Cortex of kidney (tissue), 1 donor: ENCODE measurements around the gene MDM2.
A peak's percentile ranks its signal among the peaks of the same experiment; 100 is the strongest.

Experiments
- DNase-seq: peaks from one replicate; lab custom pipeline; 2025; lab: John Stamatoyannopoulos, UW

MDM2 gene

DNA sequence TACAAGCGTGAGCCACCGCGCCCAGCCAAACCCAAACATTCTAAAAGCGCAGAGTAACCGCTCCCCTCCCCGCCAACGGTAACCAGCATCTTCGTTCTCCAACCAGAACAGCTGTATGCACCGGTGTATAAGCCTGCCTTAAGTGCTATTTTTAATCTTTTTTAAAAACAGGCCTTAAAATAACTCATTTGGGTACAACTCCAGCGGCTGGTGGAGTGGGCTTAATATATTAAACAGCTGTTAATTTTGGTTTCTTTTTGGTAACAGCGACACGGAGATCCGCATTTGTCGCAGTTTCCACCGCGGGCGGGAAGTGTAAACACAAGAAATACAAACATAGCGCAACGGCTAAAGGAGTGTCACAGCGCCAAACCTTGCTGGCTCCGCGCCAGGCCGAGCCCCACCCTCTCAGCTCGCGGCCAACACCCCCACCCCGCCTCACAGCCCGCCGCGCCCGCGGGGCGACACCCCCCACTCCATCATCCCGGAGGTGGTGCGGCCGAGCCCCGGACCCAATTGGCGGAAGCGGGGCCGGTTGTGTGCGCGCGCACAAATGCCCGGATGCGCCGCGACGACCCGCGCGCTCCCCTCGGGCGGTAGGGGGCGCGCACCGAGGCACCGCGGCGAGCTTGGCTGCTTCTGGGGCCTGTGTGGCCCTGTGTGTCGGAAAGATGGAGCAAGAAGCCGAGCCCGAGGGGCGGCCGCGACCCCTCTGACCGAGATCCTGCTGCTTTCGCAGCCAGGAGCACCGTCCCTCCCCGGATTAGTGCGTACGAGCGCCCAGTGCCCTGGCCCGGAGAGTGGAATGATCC, at the start of gene MDM2:
MDM2 (plus strand) TSS at position 602 of the 812 bp plus-strand sequence. CDS start 301 bp downstream, outside the sequence.
- DNase-seq = peak; percentile 46

DNA sequence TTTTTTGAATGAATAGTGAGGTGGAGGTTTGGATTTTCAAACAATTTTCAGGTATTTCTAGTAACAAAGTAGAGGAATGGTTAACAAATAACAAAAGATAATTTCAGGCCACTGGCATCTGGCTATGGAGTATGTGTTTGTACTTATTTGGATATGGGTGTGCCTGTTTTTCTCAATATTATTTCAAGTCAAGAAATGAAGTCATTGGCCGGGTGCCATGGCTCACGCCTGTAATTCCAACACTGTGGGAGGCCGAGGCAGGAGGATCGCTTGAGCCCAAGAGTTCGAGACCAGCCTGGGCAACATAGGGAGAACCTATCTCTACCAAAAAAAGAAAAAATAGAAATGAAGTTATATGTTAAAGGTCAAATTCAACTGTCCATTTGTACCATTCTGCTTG, 48.1 kb upstream of the MDM2 start:
- no peak for DNase-seq

DNA sequence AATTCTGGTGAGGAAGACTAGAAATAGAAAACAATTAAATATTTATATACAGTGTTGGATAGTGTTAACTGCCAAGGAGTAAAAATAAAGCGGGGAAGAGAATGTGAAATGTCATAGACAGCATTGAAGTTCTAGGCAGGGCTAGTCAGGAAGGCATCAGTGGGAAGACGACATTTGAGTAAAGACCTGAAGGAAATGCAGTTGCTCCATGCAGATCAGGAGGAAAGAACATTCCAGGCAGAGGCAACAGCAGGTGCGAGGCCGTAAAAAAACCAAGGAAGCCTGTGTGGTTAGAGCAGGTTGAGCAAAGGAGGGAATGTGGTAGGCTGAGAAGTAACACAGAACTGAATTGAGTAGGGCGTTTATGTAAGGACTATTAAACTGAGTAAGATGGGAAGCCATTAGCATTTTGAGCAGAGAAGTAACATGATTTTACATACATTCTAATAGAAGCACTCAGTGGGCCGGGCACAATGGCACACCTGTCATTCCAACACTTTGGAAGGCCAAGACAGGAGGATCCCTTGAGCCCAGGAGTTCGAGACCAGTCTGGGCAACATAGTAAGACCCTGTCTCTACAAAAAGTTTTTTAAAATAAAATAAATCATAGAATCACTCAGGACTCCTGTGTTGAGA, 47.1 kb upstream of the MDM2 start:
- no peak for DNase-seq

DNA sequence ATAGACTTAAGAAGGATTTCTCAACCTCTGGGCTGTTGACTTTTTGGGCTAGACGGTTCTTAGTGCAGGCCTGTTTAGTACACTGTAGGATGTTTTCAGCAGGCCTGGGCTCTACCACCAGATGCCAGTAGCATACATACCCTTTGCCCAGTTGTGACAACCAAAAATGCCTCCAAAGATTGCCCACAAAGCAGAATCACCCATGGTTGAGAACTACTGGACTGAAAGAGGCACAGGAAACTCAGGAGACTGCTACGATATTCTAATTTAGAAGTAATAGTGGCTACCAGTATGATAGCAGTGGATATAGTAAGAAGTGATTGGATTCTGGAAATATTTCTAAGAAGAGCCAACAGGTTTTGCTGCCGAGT, 46.5 kb upstream of the MDM2 start:
- DNase-seq = no peak

DNA sequence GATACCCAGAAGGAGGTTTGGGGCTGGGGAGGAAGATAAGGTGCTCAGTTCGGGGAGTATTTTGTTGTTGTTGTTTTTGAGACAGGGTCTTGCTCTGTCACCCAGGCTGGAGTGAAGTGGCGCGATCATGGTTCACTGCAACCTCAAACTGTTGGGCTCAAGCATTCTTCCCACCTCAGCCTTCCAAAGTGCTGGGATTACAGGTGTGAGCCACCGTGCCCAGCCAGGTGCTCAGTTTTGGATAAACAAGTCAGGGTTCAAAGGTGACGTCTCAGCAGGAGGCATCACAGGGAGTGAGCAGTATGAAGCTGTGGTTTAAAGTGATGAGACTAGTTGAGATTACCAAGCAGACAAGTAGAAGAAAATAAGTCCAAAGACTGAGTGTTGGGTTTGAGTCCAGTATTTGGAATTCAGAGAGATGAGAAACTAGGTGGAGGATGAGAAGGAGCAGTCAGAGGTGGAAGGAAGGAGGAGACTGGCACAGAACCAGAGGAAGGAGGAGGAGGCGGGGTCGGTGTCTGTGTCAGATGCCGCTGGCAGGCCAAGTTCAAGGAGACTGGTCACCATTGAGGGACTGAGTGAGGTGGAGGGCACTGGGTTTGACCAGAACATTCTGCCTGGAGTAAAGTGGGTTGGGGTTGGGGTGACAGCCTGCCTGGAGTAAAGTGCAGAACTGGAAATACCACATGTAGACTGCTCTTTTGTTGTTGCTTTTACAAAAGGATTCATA, 45.9 kb upstream of the MDM2 start:
- no peak for DNase-seq

DNA sequence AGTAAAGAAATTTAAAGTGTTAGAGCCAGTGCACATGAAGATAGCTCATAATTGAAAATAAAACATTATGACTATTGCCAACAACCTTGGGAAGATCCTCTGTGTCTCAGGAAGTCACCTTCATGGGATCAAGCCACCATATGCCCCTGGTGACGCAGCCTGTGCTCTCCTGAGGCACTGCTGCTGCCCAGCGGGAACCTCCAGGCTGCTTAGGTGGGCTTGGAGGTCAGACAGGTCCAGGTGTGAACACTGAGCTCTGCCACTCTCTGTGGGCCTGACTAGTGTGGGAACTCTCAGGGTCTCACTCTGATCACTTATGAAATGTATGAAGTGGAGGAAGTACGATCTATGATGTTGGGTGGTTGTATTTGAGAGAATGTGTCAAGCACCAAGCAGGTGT, 45.3 kb upstream of the MDM2 start:
- DNase-seq = no peak

DNA sequence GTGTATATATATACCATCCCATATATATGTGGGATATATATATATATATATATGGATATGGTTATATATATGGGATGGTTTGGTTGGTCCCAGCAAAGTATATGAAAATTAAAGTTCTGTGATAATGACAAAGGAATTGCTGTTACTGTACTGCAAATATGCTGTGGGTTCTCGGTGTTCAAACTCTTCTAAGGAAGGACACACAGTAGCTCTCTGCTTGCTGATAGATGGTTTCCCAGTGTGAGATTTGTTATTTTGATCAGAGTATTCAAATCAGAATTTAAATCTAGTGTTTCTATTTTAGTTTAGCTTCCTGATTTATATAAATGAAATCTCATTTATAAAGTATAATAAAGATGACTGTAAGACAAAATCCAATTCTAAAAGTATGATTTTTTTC, 42.3 kb upstream of the MDM2 start:
- DNase-seq = no peak

DNA sequence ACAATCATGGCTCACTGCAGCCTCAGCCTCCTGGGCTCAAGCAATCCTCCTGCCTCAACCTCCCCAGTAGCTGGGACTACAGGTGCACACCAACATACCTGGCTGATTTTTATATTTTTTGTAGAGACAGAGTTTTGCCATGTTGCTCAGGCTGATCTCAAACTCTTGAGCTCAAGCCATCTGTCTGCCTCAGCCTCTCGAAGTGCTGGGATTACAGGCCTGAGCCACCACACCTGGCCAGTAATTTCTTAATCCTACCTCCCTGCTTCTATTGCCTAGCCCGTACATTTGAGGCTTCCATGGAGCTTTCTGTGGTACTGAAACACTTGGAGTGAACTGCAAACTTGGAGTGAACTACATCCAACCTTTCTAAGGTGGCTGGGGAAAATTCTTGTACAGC, 41.3 kb upstream of the MDM2 start:
- DNase-seq = no peak

DNA sequence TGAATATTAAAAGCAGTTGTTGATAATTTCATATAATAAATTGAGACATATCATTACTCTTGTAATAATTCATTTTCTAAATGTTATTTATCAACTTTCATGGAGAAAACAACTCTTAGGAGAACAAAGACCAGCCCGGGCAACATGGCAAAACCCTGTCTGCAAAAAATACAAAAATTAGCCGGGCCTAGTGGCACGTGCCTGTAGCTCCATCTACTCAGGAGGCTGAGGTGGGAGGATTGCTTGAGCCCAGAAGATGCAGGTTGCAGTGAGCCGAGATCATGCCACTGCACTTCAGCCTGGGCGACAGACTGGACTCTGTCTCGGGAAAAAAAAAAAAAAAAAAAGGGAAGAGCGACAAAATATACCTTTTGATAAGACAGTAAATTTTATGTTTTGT, 40.8 kb upstream of the MDM2 start:
- DNase-seq = no peak

DNA sequence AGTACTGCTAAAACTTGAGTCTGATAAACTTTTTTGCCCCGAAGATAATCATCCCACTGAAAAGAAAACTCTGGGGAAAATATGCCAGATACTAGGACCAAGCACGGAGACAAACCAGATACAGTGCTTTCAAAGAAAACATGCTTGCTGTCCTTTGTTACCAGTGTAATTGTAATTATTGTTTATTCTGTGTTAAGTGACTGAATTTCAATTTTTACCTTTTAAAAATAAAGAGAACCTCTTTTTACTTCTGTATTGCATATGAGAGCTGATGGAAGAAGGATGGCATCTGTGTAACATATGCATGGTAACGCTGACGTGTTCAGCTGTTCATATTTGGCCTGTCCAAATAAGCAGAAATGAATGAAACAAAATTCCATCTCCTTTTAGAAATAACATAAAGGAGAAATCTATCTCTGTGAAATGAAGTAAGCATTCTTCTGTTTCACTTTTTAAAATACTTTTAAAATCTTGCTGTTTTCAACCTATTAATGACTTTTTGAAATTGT, 39.5 kb upstream of the MDM2 start:
- no peak for DNase-seq

DNA sequence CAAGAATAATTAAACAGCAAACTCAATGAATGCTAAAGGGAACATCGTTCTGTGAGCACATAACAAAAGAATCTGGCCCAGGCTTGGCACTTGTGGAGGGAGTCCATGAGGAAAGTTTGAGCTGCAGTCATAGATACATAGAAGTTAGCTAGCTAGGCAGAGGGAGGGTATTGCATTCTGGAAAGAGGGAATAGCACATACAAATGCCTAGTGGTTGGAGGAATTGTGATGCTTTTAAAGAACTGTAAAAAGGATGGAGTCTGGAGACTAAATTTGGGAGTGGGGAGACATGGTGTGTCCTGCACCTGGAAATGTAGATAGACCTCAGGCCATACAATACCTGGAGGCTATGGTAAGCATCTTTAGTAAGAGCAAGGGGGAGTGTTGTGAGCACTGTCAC, 38.0 kb upstream of the MDM2 start:
- no peak for DNase-seq

DNA sequence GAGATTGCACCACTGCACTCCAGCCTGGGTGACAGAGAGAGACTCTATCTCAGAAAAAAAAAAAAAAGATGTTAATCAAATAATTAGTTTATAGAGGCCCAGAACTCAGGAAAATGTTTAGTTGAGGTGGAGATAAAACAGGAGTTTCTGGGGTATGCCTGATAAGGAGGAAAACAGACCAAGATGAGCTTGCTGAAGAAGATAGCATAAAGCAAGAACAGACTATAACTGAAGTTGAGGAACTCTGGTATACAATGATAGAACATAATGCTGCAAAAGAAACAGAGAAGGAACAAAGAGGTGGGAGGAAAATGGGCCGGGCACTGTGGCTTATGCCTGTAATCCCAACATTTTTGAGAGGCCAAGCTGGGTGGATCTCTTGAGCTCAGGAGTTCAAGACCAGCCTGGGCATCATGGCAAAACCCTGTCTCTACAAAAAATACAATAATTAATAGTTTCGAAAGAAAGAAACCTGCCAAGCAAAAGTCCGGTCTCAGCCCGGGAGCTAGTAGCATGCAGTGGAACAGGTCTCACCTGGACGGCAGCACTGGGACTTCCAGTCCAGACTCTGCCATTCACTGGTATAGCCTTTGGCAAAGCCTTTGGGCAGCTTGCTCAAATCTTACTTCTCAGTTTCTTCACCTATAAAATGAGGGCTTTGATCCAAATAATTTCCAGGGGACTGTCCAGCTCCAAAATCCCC, 36.6 kb upstream of the MDM2 start:
- no peak for DNase-seq

DNA sequence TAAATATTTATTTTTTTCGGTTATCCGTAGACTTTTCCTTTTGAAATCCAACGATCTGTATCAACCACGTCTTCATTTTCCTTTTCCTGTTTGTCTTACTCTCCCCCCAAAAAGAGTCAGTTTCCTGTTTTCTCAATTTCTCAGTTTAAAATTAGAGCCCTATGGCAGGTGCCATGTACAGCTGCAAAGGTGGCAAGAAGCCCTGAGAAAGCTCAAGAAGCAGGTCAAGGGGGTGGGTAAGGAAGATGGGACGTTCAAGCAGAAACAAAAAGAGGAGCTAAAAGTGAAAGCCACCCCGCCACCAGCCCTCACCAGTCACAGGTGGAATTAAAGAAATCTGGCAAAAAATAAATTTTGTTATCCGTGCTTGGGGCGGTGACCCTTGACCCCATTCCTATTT, 35.3 kb upstream of the MDM2 start:
- no peak for DNase-seq

DNA sequence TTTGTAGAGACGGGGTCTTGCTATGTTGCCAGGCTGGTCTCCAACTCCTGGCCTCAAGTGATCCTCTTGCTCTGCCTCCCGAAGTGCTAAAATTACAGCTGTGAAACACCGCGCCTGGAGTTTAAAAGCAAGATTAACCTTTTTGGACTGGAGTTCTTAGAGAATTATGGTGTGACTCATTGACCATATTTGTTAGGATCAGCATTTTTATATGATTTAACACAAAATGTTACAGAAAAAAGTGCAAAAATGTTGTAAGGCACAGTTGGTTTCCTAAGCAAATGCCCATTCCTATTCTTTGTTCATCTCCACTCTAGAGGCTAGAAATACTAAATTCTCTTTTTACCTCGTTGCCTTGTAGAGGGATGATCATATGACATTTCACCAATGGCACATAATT, 34.4 kb upstream of the MDM2 start:
- DNase-seq = no peak

DNA sequence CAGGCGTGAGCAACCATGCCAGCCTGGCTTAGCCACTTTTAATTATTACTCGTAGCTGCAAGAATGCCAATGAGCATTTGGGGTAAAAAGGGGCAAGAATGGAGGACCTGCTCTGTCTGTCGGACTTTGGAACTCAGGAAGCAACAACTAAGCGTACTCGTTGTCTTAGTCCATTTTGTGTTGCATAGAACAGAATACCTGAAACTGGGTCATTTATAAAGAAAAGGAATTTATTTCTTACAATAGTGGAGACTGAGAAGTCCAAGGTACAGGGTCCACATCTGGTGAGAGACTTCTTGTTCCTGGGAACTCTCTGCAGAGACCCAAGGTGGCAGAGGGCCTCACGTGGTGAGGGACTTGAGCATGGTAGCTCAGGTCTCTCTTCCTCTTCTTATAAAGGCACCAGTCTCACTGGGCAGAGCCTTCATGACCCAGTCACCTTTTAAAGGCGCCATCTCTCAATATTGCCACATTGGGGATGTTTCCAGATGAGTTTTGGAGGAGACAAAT, 32.8 kb upstream of the MDM2 start:
- DNase-seq = no peak

DNA sequence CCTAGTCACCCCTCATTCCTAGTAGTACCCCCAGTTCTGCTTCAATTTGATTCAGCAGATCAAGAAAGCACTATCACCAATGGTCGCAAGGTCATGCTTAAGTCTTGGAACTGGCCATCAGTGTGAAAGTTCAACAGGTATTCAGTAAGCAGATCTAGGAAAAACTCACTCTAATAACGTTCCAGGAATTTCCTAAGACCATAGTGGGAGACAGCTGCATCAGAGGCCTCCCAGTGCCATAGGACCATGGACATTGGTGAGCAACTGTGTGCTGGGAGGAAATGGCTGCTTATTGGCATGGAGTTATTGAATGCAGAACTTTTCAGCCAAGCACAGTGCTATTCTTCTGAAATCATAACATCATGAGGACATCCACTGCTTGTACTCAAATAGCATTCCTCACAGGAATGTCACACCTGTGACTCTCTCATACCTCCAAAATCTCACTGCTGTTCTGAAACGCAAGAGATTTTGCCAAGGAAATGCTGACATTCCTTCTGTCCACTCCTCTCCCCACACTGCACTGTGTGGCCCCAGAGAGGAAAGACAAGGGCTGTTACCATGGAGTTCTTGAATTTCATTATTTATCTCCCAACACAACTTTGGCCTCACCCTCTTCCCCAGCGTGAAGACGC, 30.9 kb upstream of the MDM2 start:
- DNase-seq = no peak

DNA sequence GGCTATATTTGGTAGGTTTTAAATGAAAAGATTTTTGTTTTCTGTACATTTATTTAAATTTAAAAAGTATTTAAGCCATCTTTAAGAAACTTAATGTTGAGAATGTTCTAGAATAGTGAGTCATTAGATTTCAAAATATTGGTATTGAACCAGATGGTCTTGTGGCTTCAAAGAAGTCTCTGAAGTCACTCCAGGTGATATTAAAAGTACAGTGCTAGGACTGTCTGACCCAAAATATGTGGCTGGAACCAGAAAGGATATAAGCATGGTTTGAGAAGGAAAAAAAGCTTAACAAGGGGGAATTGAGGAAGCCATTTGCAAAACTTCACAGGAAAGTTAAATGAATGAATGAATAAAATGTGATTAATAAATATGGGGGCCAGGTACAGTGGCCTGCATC, 28.7 kb upstream of the MDM2 start:
- no peak for DNase-seq

DNA sequence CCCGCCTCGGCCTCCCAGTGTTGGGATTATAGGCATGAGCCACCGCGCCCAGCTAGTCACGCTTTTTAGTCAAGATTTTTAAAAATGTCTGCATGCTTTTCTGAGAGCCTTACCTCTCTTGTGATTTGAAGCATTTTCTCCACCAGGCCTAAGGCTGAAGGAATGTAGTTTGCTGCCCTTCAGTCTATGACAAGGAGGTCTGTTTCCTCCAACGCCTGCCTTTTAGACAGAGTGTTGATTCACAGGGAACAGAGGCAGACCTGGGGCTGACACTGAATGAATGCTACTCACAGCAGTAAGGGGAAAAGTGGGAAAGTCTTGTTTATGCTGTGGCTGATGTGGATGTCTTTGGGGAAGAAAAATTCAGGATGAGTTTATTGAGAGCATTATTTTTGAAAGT, 27.2 kb upstream of the MDM2 start:
- no peak for DNase-seq

DNA sequence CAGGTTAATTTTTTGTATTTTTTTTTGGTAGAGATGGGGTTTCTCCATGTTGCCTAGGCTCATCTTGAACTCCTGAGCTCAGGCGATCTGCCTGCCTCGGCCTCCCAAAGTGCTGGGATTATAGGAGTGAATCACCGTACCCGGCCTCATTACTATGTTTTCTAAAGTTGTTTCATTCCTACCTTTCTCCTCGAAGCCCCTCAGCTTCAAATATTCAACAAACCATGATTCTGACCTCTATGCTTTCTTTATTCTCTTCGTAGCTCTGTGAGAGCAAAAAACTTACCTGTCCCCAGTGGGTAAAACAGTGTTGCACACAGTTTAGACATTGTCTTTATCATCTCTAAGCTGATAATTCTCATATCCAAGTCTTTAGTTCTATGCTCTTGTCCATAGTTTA, 26.2 kb upstream of the MDM2 start:
- DNase-seq = no peak

DNA sequence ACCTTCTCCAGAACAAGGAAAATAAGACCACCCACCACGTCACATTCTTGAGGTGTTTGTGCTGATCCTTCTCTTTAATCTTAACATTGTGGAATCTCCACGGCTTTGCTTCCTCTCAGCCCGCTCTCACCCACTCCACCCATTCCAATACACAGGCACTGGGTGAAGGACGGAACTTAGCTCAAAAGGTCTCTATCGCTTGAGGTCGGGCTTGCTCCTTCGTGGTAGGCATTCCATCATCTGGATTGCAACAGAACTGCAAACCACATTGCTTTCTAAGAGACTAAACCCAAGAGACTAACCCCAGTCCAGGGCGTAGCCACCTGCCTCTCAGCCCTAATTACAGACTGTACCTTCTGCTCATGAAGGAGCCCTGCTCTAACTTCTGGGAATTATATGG, 24.0 kb upstream of the MDM2 start:
- no peak for DNase-seq

DNA sequence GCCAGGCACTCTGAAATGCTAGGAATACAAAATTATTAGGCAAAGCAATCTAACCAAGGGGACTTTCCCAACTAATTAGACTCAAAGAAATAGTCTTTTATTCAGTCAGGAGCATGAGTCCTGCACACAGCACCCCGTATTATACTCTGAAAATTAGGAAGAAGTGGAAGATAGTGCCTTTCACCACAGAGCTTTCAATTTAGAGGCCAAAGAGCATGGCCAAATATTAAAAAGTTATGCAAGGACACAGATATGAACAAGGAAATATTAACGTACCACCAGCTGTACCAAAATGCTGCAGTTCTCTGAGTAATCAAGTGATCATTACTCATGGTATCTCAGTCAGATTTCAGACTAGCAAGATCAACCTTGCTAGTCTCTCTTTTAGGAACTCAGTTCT, 22.6 kb upstream of the MDM2 start:
- DNase-seq = no peak

DNA sequence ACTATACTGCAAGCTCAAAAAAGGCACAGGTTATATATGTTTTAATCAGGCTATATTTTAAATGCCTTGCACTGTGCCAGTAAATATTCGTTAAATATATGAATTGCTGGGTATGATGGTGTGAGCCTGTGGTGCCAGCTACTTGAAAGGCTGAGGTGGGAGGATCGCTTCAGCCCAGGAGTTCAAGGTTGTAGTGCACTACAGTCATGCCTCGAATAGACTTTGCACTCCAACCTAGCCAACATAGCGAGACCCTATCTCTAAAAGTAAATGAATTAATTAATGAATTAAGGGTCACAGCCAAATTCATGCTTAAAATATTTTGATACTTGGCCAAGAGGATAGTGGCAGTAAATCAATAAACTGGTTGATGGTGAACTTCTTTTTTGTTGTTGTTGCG, 22.2 kb upstream of the MDM2 start:
- DNase-seq = no peak
